MCF 10A (cell line): Measurements from ENCODE around the gene DGCR6L. TPM values are rescaled to one million over a fixed set of nuclear protein-coding genes. Genes with fewer than 3 reads are reported as not detected.
"Not testable (repeated sequence)": the region's sequence is repeated elsewhere in the genome, so short reads cannot be mapped to it uniquely, and the experiment has no call there.

Experiments
- BruUV-seq: library from RNA; stranded (reverse); fragments of 400-500 nt; replicated peaks from 2 replicates; lab custom pipeline; 2021; lab: Mats Ljungman, UMichigan
- CTCF ChIA-PET: fragments of 300-600 bp; sonication (Branson Sonifier 250); formaldehyde crosslinking; extraction: SDS; loops from one replicate; lab custom pipeline; 2021; ENCODE audit warnings: antibody characterized with exemption, inconsistent platforms; lab: Yijun Ruan, JAX
- POLR2A ChIA-PET: fragments of 300-600, 350-650 bp; sonication (Branson Sonifier 250); formaldehyde crosslinking; extraction: SDS; loops from one replicate; lab custom pipeline; 2020; ENCODE audit warnings: antibody characterized with exemption, inconsistent platforms; lab: Yijun Ruan, JAX
- DNase-seq: peaks from one replicate; pipeline ENCODE4 v3.0.0-alpha.2; 2018; ENCODE audit not compliant: unreplicated experiment
- H3K27ac Mint-ChIP-seq: one replicate; pipeline ENCODE4 v1.8.0; 2022; ENCODE audit warnings: mild to moderate bottlenecking, low read depth, mixed read lengths; ENCODE audit not compliant: unreplicated experiment
- H3K27me3 Mint-ChIP-seq: one replicate; pipeline ENCODE4 v1.8.0; 2022; ENCODE audit warnings: mixed read lengths; ENCODE audit not compliant: insufficient read depth, unreplicated experiment
- H3K36me3 Mint-ChIP-seq: one replicate; pipeline ENCODE4 v1.8.0; 2022; ENCODE audit warnings: mild to moderate bottlenecking, moderate library complexity, mixed read lengths; ENCODE audit not compliant: insufficient read depth, unreplicated experiment
- H3K4me1 Mint-ChIP-seq: one replicate; pipeline ENCODE4 v1.8.0; 2022; ENCODE audit warnings: mixed read lengths; ENCODE audit not compliant: insufficient read depth, unreplicated experiment
- H3K4me3 Mint-ChIP-seq: one replicate; pipeline ENCODE4 v1.8.0; 2022; ENCODE audit warnings: mild to moderate bottlenecking, moderate library complexity, mixed read lengths; ENCODE audit not compliant: unreplicated experiment
- H3K9me3 Mint-ChIP-seq: one replicate; pipeline ENCODE4 v1.8.0; 2022; ENCODE audit warnings: mixed read lengths; ENCODE audit not compliant: unreplicated experiment
- CTCF ChIP-seq: fragments of 200-600 bp; IDR thresholded peaks from one replicate; pipeline ENCODE4 v1.8.0; 2022; ENCODE audit warnings: antibody characterized with exemption, mild to moderate bottlenecking; ENCODE audit not compliant: unreplicated experiment
- intact Hi-C: fragments of 100-400 bp; cut with micrococcal nuclease; formaldehyde crosslinking; loops from 2 replicates; pipeline ENCODE4 v1.14.1; 2022
- total RNA-seq: library from RNA; stranded (reverse); gene quantifications from 2 replicates; pipeline ENCODE4 v1.2.3, GENCODE V29; 2022

Gene DGCR6L
- total RNA-seq, 1 experiment from 2014 or later: 36.4 TPM

- H3K27ac Mint-ChIP-seq, BruUV-seq, H3K4me3 Mint-ChIP-seq, H3K27me3 Mint-ChIP-seq, CTCF ChIA-PET, intact Hi-C loops, H3K9me3 Mint-ChIP-seq, H3K36me3 Mint-ChIP-seq, DNase-seq: not testable (repeated sequence)
- H3K4me1 Mint-ChIP-seq: peaks cover 10% of the 10 kb centered on the region
- POLR2A ChIA-PET: interaction anchor here (0.6 kb wide), 1 partner anchor 695 kb away, joined by 3 read pairs; the partner anchor contains the start of gene THAP7
Observed at GRCh38 chr22:20306646-20307447, 13.0 kb downstream of the DGCR6L start.

GRCh38 chr22:20305894-20306645 is 13.8 kb downstream of the DGCR6L start:
- no TSS peak for BruUV-seq
- H3K9me3 Mint-ChIP-seq: no peaks in the 10 kb centered on the region
- intact Hi-C loops: no loop called here
- peaks cover 4% of the 10 kb centered on the region for H3K27me3 Mint-ChIP-seq
- ChIA-PET CTCF (no interaction called here), POLR2A (no interaction called here)
- H3K27ac Mint-ChIP-seq: no peak overlapping the region
- H3K36me3 Mint-ChIP-seq: no peaks in the 10 kb centered on the region
- H3K4me3 Mint-ChIP-seq: no peak overlapping the region
- no peak for TF ChIP-seq CTCF
- no peak for DNase-seq
- H3K4me1 Mint-ChIP-seq: peaks cover 12% of the 10 kb centered on the region

GRCh38 chr22:20305230-20305893 is 14.5 kb downstream of the DGCR6L start:
- intact Hi-C loops, BruUV-seq, POLR2A ChIA-PET, DNase-seq, H3K9me3 Mint-ChIP-seq, H3K36me3 Mint-ChIP-seq, CTCF ChIA-PET, H3K4me3 Mint-ChIP-seq, H3K27ac Mint-ChIP-seq: not testable (repeated sequence)
- H3K4me1 Mint-ChIP-seq: peaks cover 16% of the 10 kb centered on the region
- H3K27me3 Mint-ChIP-seq: peaks cover 11% of the 10 kb centered on the region

- peaks cover 11% of the 10 kb centered on the region for H3K27me3 Mint-ChIP-seq
- H3K4me1 Mint-ChIP-seq: peaks cover 16% of the 10 kb centered on the region
- CTCF ChIA-PET: no interaction called here
- no peak for TF ChIP-seq CTCF
- intact Hi-C loops: no loop called here
- no peak for DNase-seq
- H3K36me3 Mint-ChIP-seq: no peaks in the 10 kb centered on the region
- BruUV-seq: no TSS peak
- POLR2A ChIA-PET: no interaction called here
- no peaks in the 10 kb centered on the region for H3K9me3 Mint-ChIP-seq
- no peak overlapping the region for H3K27ac Mint-ChIP-seq
- H3K4me3 Mint-ChIP-seq: no peak overlapping the region
Observed at GRCh38 chr22:20304646-20305045, 15.2 kb downstream of the DGCR6L start.

- H3K36me3 Mint-ChIP-seq, intact Hi-C loops, POLR2A ChIA-PET, H3K4me3 Mint-ChIP-seq, BruUV-seq, H3K9me3 Mint-ChIP-seq, CTCF ChIA-PET, DNase-seq, H3K4me1 Mint-ChIP-seq, H3K27ac Mint-ChIP-seq: not testable (repeated sequence)
- peaks cover 11% of the 10 kb centered on the region for H3K27me3 Mint-ChIP-seq
Observed at GRCh38 chr22:20303229-20303534, 16.7 kb downstream of the DGCR6L start.
